KOPT-K1 (cell line): ENCODE results near the gene FGF19.

ENCODE experiments used
- H3K27ac ChIP-seq: fragments of 200-600 bp; sonication (generic); 2 replicates; pipeline ENCODE4 v1.5.1; 2016; ENCODE audit warnings: antibody characterized with exemption, mild to moderate bottlenecking, low read depth, low read length; ENCODE audit not compliant: poor library complexity, severe bottlenecking
- H3K36me3 ChIP-seq: fragments of 200-600 bp; sonication (generic); 2 replicates; pipeline ENCODE4 v1.5.1; 2017; ENCODE audit warnings: antibody characterized with exemption, mild to moderate bottlenecking, low read length, moderate library complexity; ENCODE audit not compliant: insufficient read depth
- H3K9me3 ChIP-seq: fragments of 200-600 bp; sonication (generic); 2 replicates; pipeline ENCODE4 v1.5.1; 2017; ENCODE audit warnings: antibody characterized with exemption, low read length, mild to moderate bottlenecking; ENCODE audit not compliant: insufficient read depth, poor library complexity, severe bottlenecking

The FGF19 gene

GRCh38 chr11:69674886-69675714, 28.7 kb downstream of the FGF19 start, which contains the start of gene LTO1:
Gene LTO1 (minus strand): TSS chr11:69675353. CDS start chr11:69675239, 114 bp downstream.
- H3K36me3 ChIP-seq: peaks cover 35% of the 10 kb centered on the region
- no peaks in the 10 kb centered on the region for H3K9me3 ChIP-seq
- H3K27ac ChIP-seq: peak within 1 kb of the TSS; percentile 69

- Histone ChIP-seq H3K27ac (peak overlapping the region; percentile 69), H3K36me3 (peaks cover 43% of the 10 kb centered on the region), H3K9me3 (no peaks in the 10 kb centered on the region)
Observed at GRCh38 chr11:69674267-69674885, 29.4 kb downstream of the FGF19 start.

GRCh38 chr11:69671734-69672465, 31.9 kb downstream of the FGF19 start:
- H3K27ac ChIP-seq: no peak overlapping the region
- no peaks in the 10 kb centered on the region for H3K9me3 ChIP-seq
- H3K36me3 ChIP-seq: peaks cover 66% of the 10 kb centered on the region

GRCh38 chr11:69670158-69670845, 33.5 kb downstream of the FGF19 start:
- H3K9me3 ChIP-seq: no peaks in the 10 kb centered on the region
- H3K36me3 ChIP-seq: peaks cover 80% of the 10 kb centered on the region
- no peak overlapping the region for H3K27ac ChIP-seq

- H3K36me3 ChIP-seq: peaks cover 88% of the 10 kb centered on the region
- no peaks in the 10 kb centered on the region for H3K9me3 ChIP-seq
- H3K27ac ChIP-seq: no peak overlapping the region
Observed at GRCh38 chr11:69669486-69669885, 34.3 kb downstream of the FGF19 start.

- no peak overlapping the region for H3K27ac ChIP-seq
- H3K9me3 ChIP-seq: no peaks in the 10 kb centered on the region
- H3K36me3 ChIP-seq: peaks cover 97% of the 10 kb centered on the region
Observed at GRCh38 chr11:69667619-69668604, 35.9 kb downstream of the FGF19 start.

GRCh38 chr11:69666752-69667536, 36.9 kb downstream of the FGF19 start:
- Histone ChIP-seq H3K27ac (no peak overlapping the region), H3K9me3 (no peaks in the 10 kb centered on the region), H3K36me3 (peaks cover 89% of the 10 kb centered on the region)

GRCh38 chr11:69666261-69666660, 37.6 kb downstream of the FGF19 start:
- H3K9me3 ChIP-seq: no peaks in the 10 kb centered on the region
- peaks cover 85% of the 10 kb centered on the region for H3K36me3 ChIP-seq
- H3K27ac ChIP-seq: no peak overlapping the region

GRCh38 chr11:69665669-69666068, 38.2 kb downstream of the FGF19 start:
- H3K9me3 ChIP-seq: no peaks in the 10 kb centered on the region
- peaks cover 85% of the 10 kb centered on the region for H3K36me3 ChIP-seq
- no peak overlapping the region for H3K27ac ChIP-seq

GRCh38 chr11:69664901-69665300, 38.9 kb downstream of the FGF19 start:
- H3K9me3 ChIP-seq: no peaks in the 10 kb centered on the region
- H3K27ac ChIP-seq: no peak overlapping the region
- H3K36me3 ChIP-seq: peaks cover 78% of the 10 kb centered on the region

- Histone ChIP-seq H3K9me3 (no peaks in the 10 kb centered on the region), H3K27ac (no peak overlapping the region), H3K36me3 (peaks cover 72% of the 10 kb centered on the region)
Observed at GRCh38 chr11:69664103-69664775, 39.6 kb downstream of the FGF19 start.

GRCh38 chr11:69663326-69663725, 40.5 kb downstream of the FGF19 start:
- peaks cover 64% of the 10 kb centered on the region for H3K36me3 ChIP-seq
- no peak overlapping the region for H3K27ac ChIP-seq
- no peaks in the 10 kb centered on the region for H3K9me3 ChIP-seq

- Histone ChIP-seq H3K27ac (no peak overlapping the region), H3K36me3 (peaks cover 59% of the 10 kb centered on the region), H3K9me3 (no peaks in the 10 kb centered on the region)
Observed at GRCh38 chr11:69662806-69663205, 41.0 kb downstream of the FGF19 start.
